Measurements from ENCODE around the gene ROBO1. TPM values are rescaled to one million over a fixed set of nuclear protein-coding genes. Genes with fewer than 3 reads are reported as not detected.

Gene ROBO1
- total RNA-seq, 1 experiment from 2014 or later: 33.9 TPM

- Mint-ChIP-seq H3K27ac (ENCODE audit: unreplicated experiment) (no peak overlapping the region), H3K4me1 (ENCODE audit: low read depth, unreplicated experiment) (peaks cover 7% of the 10 kb centered on the region), H3K4me3 (ENCODE audit: low read depth, unreplicated experiment) (no peak overlapping the region), H3K27me3 (ENCODE audit: unreplicated experiment) (no peaks in the 10 kb centered on the region), H3K9me3 (ENCODE audit: low read depth, unreplicated experiment) (no peaks in the 10 kb centered on the region), H3K36me3 (ENCODE audit: insufficient read depth, unreplicated experiment) (no peaks in the 10 kb centered on the region)
- no peak for TF ChIP-seq CTCF (IDR thresholded peaks at IDR 0.05; ENCODE audit: unreplicated experiment)
- CTCF ChIA-PET: no interaction called here
- no TSS peak for BruUV-seq (replicated peaks)
- intact Hi-C loops (cut with micrococcal nuclease; ENCODE audit: unreplicated experiment): no loop called here
- no peak for DNase-seq
Measured at GRCh38 chr3:78879295-78879860, 888.4 kb downstream of the ROBO1 start.

GRCh38 chr3:78878789-78879188, 889.0 kb downstream of the ROBO1 start:
- Mint-ChIP-seq H3K4me1 (ENCODE audit: low read depth, unreplicated experiment) (peaks cover 1% of the 10 kb centered on the region), H3K9me3 (ENCODE audit: low read depth, unreplicated experiment) (no peaks in the 10 kb centered on the region), H3K27ac (ENCODE audit: unreplicated experiment) (no peak overlapping the region), H3K4me3 (ENCODE audit: low read depth, unreplicated experiment) (no peak overlapping the region), H3K27me3 (ENCODE audit: unreplicated experiment) (no peaks in the 10 kb centered on the region), H3K36me3 (ENCODE audit: insufficient read depth, unreplicated experiment) (no peaks in the 10 kb centered on the region)
- no TSS peak for BruUV-seq (replicated peaks)
- CTCF ChIA-PET: no interaction called here
- DNase-seq: no peak
- intact Hi-C loops (cut with micrococcal nuclease; ENCODE audit: unreplicated experiment): no loop called here
- TF ChIP-seq CTCF (IDR thresholded peaks at IDR 0.05; ENCODE audit: unreplicated experiment): no peak

GRCh38 chr3:78878011-78878410, 889.8 kb downstream of the ROBO1 start:
- Mint-ChIP-seq H3K27me3 (ENCODE audit: unreplicated experiment) (no peaks in the 10 kb centered on the region), H3K36me3 (ENCODE audit: insufficient read depth, unreplicated experiment) (no peaks in the 10 kb centered on the region), H3K4me1 (ENCODE audit: low read depth, unreplicated experiment) (no peaks in the 10 kb centered on the region), H3K27ac (ENCODE audit: unreplicated experiment) (no peak overlapping the region), H3K4me3 (ENCODE audit: low read depth, unreplicated experiment) (no peak overlapping the region), H3K9me3 (ENCODE audit: low read depth, unreplicated experiment) (no peaks in the 10 kb centered on the region)
- DNase-seq: no peak
- TF ChIP-seq CTCF (IDR thresholded peaks at IDR 0.05; ENCODE audit: unreplicated experiment): no peak
- intact Hi-C loops (cut with micrococcal nuclease; ENCODE audit: unreplicated experiment): no loop called here
- BruUV-seq (replicated peaks): no TSS peak
- CTCF ChIA-PET: no interaction called here

- BruUV-seq (replicated peaks): no TSS peak
- Mint-ChIP-seq H3K4me3 (ENCODE audit: low read depth, unreplicated experiment) (no peak overlapping the region), H3K36me3 (ENCODE audit: insufficient read depth, unreplicated experiment) (no peaks in the 10 kb centered on the region), H3K4me1 (ENCODE audit: low read depth, unreplicated experiment) (no peaks in the 10 kb centered on the region), H3K9me3 (ENCODE audit: low read depth, unreplicated experiment) (no peaks in the 10 kb centered on the region), H3K27me3 (ENCODE audit: unreplicated experiment) (no peaks in the 10 kb centered on the region), H3K27ac (ENCODE audit: unreplicated experiment) (no peak overlapping the region)
- DNase-seq: no peak
- intact Hi-C loops (cut with micrococcal nuclease; ENCODE audit: unreplicated experiment): no loop called here
- TF ChIP-seq CTCF (IDR thresholded peaks at IDR 0.05; ENCODE audit: unreplicated experiment): no peak
- CTCF ChIA-PET: no interaction called here
Measured at GRCh38 chr3:78875851-78876250, 891.9 kb downstream of the ROBO1 start.
